HG02642 (cell line): ENCODE measurements around the gene PTK6.
A peak's percentile ranks its signal among the peaks of the same experiment; 100 is the strongest.
"Not testable (repeated sequence)": the region's sequence is repeated elsewhere in the genome, so short reads cannot be mapped to it uniquely, and the experiment has no call there.

Experiments used
- ATAC-seq: cut with Tn5 transposase; IDR thresholded peaks from one replicate; pipeline ENCODE4 v1.9.1; 2021; ENCODE audit warnings: mild to moderate bottlenecking; ENCODE audit not compliant: unreplicated experiment, poor library complexity

PTK6 gene

GRCh38 chr20:63559485-63560332 is 22.5 kb upstream of the PTK6 start:
- ATAC-seq = not testable (repeated sequence)

- ATAC-seq = no peak
These were observed 21.8 kb upstream of the PTK6 start for GRCh38 chr20:63558804-63559484.

- no peak for ATAC-seq
These were observed 20.3 kb upstream of the PTK6 start for GRCh38 chr20:63557481-63557891.

GRCh38 chr20:63556873-63557478 is 19.8 kb upstream of the PTK6 start:
- ATAC-seq = no peak

- ATAC-seq = no peak
These were observed 18.6 kb upstream of the PTK6 start for GRCh38 chr20:63555661-63556381.

- no peak for ATAC-seq
These were observed 17.4 kb upstream of the PTK6 start for GRCh38 chr20:63554361-63555278.

- ATAC-seq = peak; percentile 24
These were observed 16.7 kb upstream of the PTK6 start, which contains the start of gene FNDC11 for GRCh38 chr20:63553933-63554290. Gene FNDC11 (plus strand): TSS chr20:63554159. CDS start chr20:63555664, 1,505 bp downstream.

GRCh38 chr20:63553251-63553932 is 16.2 kb upstream of the PTK6 start:
- ATAC-seq = peak; percentile 42

- ATAC-seq = peak; percentile 26
These were observed 15.5 kb upstream of the PTK6 start for GRCh38 chr20:63552481-63553249.

- no peak for ATAC-seq
These were observed 13.9 kb upstream of the PTK6 start for GRCh38 chr20:63551068-63551467.

- ATAC-seq = no peak
These were observed 12.6 kb upstream of the PTK6 start for GRCh38 chr20:63549679-63550282.

- no peak for ATAC-seq
These were observed 11.8 kb upstream of the PTK6 start for GRCh38 chr20:63549019-63549418.

- no peak for ATAC-seq
These were observed 11.4 kb upstream of the PTK6 start for GRCh38 chr20:63548542-63548941.

GRCh38 chr20:63547725-63548480 is 10.7 kb upstream of the PTK6 start, which contains the start of gene SRMS:
Gene SRMS (minus strand): TSS chr20:63547749. CDS start chr20:63547463, 286 bp downstream.
- ATAC-seq = no peak

- no peak for ATAC-seq
These were observed 10.0 kb upstream of the PTK6 start for GRCh38 chr20:63546956-63547724.

- no peak for ATAC-seq
These were observed 9.2 kb upstream of the PTK6 start for GRCh38 chr20:63546256-63546955.
